HTR-8/SVneo (cell line): ENCODE results near the gene RPS15A.
"Not testable (repeated sequence)": the region's sequence is repeated elsewhere in the genome, so short reads cannot be mapped to it uniquely, and the experiment has no call there.

Experiments used
- DNase-seq: peaks from one replicate; pipeline ENCODE4 v3.0.0; 2011; ENCODE audit warnings: low spot score, mixed read lengths; ENCODE audit not compliant: insufficient read length
- FAIRE-seq: peaks from 2 replicates; lab custom pipeline; 2011; peaks lifted over from hg19 to GRCh38; lab: Jason Lieb, UNC

Gene RPS15A

DNA sequence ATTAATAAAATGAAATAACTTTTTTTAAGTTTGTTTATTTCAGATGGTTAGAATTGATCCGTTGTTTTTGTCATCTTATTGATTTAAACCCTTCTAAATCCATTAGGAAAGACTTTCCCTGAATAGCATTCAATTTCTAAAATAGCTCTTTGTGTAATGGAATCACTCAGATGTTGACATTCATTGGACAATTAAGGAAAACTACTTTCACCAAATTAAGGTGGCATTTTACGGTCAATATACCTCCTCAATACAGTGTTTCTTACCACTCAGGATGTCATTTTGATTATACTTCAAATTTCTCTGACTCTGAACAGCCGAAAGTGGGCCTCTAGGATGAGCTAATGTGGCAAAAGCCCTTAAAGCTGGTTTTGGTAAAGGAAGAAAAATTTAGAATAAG lies 9.4 kb upstream of the RPS15A start:
- no peak for DNase-seq
- FAIRE-seq = no peak

GRCh38 chr16:18797746-18798145 lies 7.6 kb upstream of the RPS15A start:
- no peak for DNase-seq
- FAIRE-seq = no peak

DNA sequence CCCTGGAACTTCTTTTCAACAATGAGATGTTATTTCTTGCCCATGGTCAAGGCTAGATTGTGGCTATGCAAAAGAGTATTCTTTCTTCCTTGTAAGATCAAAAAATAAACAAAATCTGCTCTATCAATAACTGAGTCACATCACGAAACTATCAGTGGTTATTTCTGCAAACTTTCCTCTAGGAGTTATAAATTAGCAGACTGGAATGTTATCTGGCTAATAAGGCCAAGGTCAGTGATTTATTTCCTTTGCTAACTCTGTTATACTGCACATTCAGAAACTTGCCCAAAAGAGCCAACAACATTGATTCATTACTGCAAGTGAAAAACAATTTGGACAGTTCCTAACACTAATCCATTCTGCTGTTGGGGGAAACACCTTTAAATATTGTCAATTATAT lies 6.2 kb upstream of the RPS15A start:
- FAIRE-seq = no peak
- DNase-seq = no peak

DNA sequence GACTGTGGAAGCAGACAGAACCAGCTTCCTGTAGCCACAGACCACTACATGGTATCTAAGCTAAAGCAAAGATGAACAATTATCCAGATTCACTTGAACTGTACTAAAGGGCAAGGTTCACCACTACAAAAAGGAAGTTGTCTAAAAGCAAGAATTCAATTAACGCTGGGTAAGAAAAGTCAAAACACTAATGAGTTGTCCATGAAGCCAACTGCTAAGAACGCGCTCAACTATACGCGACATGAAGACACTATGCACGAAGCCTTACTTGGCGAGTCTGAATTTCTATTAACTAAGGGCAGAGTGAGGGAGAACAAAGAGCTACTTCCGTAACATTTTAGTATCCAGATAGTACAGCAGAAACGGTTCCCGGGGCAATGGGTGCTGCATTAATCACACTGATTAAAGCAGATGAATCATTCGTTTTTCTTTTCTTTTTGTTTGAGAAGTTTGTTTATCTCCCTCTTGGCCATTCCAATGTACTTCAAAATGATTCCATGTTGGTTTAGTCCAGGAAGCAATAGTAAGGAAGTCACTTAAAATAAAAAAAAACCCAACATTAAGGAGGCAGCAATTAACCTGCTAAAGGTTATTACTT lies 2.8 kb upstream of the RPS15A start:
- DNase-seq (no peak), FAIRE-seq (no peak)

- DNase-seq (no peak), FAIRE-seq (no peak)
These were observed 652 bp downstream of the RPS15A start for GRCh38 chr16:18789515-18789849.

GRCh38 chr16:18788828-18789514 lies 1.2 kb downstream of the RPS15A start:
- no peak for DNase-seq
- FAIRE-seq = no peak

DNA sequence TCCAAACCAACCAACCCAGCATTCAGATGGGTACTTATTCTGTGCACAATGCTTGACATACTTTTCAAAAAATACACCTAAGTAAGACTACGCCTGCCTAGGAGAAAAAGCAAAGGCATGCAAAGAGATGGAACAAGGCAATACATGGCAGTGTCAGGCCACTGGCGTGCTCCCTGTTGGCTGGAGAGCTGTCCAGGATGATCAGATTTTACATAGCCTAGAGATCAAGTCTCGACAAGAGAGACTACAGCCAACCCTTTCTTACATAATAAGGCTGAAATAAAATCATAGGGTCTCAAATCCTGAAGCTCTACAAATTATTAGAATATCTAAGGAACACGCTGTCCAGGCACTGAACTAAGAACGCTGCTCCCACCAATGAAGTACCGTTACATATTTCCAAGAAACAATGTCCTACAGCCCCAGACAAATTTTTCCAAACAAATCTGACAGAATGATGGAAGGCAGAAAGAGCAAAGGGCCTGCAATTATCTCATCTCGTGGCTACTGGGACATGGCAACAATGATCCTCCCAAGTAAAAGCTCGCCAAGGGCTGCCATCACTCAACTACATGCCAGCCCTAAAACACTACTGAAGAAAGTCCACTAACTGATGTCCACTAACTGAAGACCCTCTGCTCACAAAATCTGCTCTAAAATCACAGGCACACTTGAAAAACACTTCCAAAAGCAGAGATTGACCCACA lies 5.1 kb downstream of the RPS15A start:
- no peak for DNase-seq
- no peak for FAIRE-seq

DNA sequence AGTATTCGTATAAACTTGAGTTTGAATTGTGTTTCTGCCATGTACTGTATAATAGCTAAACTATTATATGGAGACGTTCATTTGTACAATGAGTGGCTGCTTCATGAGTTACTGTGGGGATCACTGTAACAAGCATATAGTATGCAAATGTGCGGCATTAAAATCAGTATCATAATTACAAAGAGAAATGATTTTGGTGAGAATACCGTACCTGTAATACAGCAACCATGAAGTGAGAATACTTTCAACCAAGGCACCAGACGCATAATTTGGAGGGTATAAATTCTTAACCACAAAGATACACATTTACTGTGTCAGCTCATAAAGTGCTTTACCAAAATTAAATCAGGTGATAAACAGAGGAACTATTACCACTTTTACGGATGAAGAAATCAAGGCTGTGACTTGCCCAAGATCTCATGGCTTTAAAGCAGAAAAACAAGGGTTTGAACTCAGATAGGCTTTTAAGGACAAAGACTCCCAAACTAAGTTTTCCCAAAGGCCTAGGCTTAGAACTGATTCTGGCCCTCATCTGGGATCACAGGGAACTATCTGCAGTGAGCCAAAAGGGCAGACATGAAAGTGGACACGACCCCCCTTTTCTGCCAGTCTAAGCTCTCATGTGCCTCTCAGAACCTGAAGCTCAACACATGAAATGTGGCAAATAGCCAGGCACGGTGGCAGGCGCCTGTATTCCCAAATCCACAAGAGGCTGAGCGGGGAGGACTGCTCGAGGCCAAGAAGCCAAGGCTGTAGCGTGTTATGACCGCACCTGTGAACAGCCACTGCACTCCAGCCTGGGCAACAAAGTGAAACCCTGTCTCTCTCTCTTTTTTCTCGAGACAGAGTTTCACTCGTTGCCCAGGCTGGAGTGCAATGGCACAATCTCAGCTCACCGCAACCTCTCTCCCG lies 6.4 kb downstream of the RPS15A start:
- DNase-seq (no peak), FAIRE-seq (no peak)

- FAIRE-seq (no peak), DNase-seq (no peak)
These were observed 7.3 kb downstream of the RPS15A start for GRCh38 chr16:18782697-18783429.

- not testable (repeated sequence) for FAIRE-seq, DNase-seq
These were observed 8.9 kb downstream of the RPS15A start for GRCh38 chr16:18781232-18781631.

- FAIRE-seq, DNase-seq: not testable (repeated sequence)
These were observed 9.6 kb downstream of the RPS15A start for GRCh38 chr16:18780460-18781026.

GRCh38 chr16:18777664-18778063 lies 12.5 kb downstream of the RPS15A start:
- not testable (repeated sequence) for DNase-seq, FAIRE-seq

DNA sequence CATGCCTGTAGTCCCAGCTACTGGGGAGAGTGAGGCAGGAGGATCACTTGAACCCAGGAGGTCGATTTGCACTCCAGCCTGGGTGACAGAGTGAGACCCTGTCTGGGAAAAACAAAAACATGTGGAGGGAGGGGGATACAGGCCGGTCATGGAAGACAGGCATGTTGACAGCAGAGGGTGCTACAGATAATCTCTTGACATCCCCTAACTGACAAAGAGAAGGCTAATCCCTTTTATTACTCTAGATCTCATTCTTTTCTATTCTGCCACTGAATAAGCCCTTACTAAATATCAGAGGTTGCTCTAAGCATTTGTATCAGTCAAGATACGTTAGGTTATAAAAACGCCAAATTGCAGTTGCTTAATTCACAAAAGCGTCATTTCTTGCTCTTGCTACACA lies 13.8 kb downstream of the RPS15A start:
- not testable (repeated sequence) for DNase-seq, FAIRE-seq

GRCh38 chr16:18774651-18775050 lies 15.5 kb downstream of the RPS15A start:
- DNase-seq, FAIRE-seq: not testable (repeated sequence)

- not testable (repeated sequence) for FAIRE-seq, DNase-seq
These were observed 18.0 kb downstream of the RPS15A start for GRCh38 chr16:18772171-18772570.

GRCh38 chr16:18770336-18770962 lies 19.7 kb downstream of the RPS15A start:
- not testable (repeated sequence) for DNase-seq, FAIRE-seq

- FAIRE-seq, DNase-seq: not testable (repeated sequence)
These were observed 22.9 kb downstream of the RPS15A start for GRCh38 chr16:18767217-18767616.

GRCh38 chr16:18762713-18763112 lies 27.4 kb downstream of the RPS15A start:
- DNase-seq, FAIRE-seq: not testable (repeated sequence)
